H1 (cell line): ENCODE results near the gene CCSER2. TPM values are rescaled to one million over a fixed set of nuclear protein-coding genes. Genes with fewer than 3 reads are reported as not detected.

Source experiments
- CTCF ChIA-PET: fragments of 300-600 bp; sonication (Branson Sonifier 250); formaldehyde crosslinking; loops from one replicate; lab custom pipeline; 2021; ENCODE audit not compliant: partially characterized antibody; lab: Charles Lee
- POLR2A ChIA-PET: fragments of 300-600 bp; sonication (Branson Sonifier 250); formaldehyde crosslinking; loops from one replicate; lab custom pipeline; 2021; ENCODE audit warnings: inconsistent platforms; ENCODE audit not compliant: partially characterized antibody; lab: Charles Lee
- DNase-seq, 2 experiments: peaks; one replicate each; pipeline versions ENCODE4 v3.0.0 to v3.0.0-alpha.2; 2010 to 2022; ENCODE audit warnings: low spot score in 2 of 2, low read depth in 1 of 2, mixed read lengths in 1 of 2
- FAIRE-seq: peaks from 2 replicates; lab custom pipeline; 2011; peaks lifted over from hg19 to GRCh38; lab: Jason Lieb, UNC
- H2AFZ ChIP-seq: 2 replicates; pipeline ENCODE4 v1.8.1; 2012; ENCODE audit warnings: low read length, inconsistent platforms
- H2AK5ac ChIP-seq: 2 replicates; pipeline ENCODE4 v1.6.1; 2013; ENCODE audit warnings: low read depth, low read length
- H2BK120ac ChIP-seq: replicated peaks from 2 replicates; pipeline ENCODE3; 2013; ENCODE audit warnings: low read depth, low read length, inconsistent platforms
- H2BK12ac ChIP-seq: 2 replicates; pipeline ENCODE4 v1.6.1; 2013; ENCODE audit warnings: low read depth, low read length
- H2BK15ac ChIP-seq: 2 replicates; pipeline ENCODE4 v1.6.1; 2013; ENCODE audit warnings: low read length
- H2BK20ac ChIP-seq: 2 replicates; pipeline ENCODE4 v1.6.1; 2013; ENCODE audit warnings: low read length
- H2BK5ac ChIP-seq: 2 replicates; pipeline ENCODE4 v1.6.1; 2013; ENCODE audit warnings: low read depth, low read length
- H3K14ac ChIP-seq: 2 replicates; pipeline ENCODE4 v1.6.1; 2013; ENCODE audit warnings: inconsistent platforms; ENCODE audit not compliant: insufficient read length
- H3K18ac ChIP-seq: 2 replicates; pipeline ENCODE4 v1.6.1; 2013; ENCODE audit warnings: low read length; ENCODE audit errors: extremely low read depth
- H3K23ac ChIP-seq: 2 replicates; pipeline ENCODE4 v1.6.1; 2013; ENCODE audit warnings: inconsistent platforms; ENCODE audit not compliant: insufficient read length
- H3K23me2 ChIP-seq: 2 replicates; pipeline ENCODE4 v1.6.1; 2013; ENCODE audit warnings: low read depth, low read length
- H3K27ac ChIP-seq: 2 replicates; pipeline ENCODE4 v1.6.1; 2011; ENCODE audit warnings: low read depth, low read length, inconsistent platforms
- H3K27me3 ChIP-seq, 4 experiments: replicated peaks in 1 of 4; 1 replicate in 1 of 4; 2 replicates in 3 of 4; pipeline versions ENCODE4 v1.6.1 to v1.8.1; 2011 to 2013; ENCODE audit warnings: low read length in 3 of 4, mild to moderate bottlenecking in 3 of 4, inconsistent platforms in 2 of 4, mixed read lengths in 2 of 4, moderate library complexity in 1 of 4; ENCODE audit not compliant: control insufficient read depth in 3 of 4, insufficient read depth in 3 of 4; ENCODE audit errors: extremely low read depth in 1 of 4
- H3K36me3 ChIP-seq, 4 experiments: 2 replicates each; pipeline versions ENCODE4 v1.6.1 to v1.8.1; 2011 to 2013; ENCODE audit warnings: mild to moderate bottlenecking in 4 of 4, low read length in 3 of 4, moderate library complexity in 2 of 4, control low read depth in 1 of 4, inconsistent platforms in 1 of 4; ENCODE audit not compliant: insufficient read depth in 4 of 4, control insufficient read depth in 2 of 4
- H3K4ac ChIP-seq: replicated peaks from 2 replicates; pipeline ENCODE3; 2013; ENCODE audit warnings: low read length, low read depth, mixed read lengths, inconsistent platforms; ENCODE audit not compliant: insufficient read length
- H3K4me1 ChIP-seq, 4 experiments: replicated peaks in 1 of 4; 1 replicate in 1 of 4; 2 replicates in 3 of 4; pipeline versions ENCODE4 v1.6.1 to v1.8.1; 2011 to 2013; ENCODE audit warnings: low read length in 3 of 4, inconsistent platforms in 2 of 4, mixed read lengths in 1 of 4; ENCODE audit not compliant: insufficient read depth in 4 of 4, control insufficient read depth in 3 of 4
- H3K4me2 ChIP-seq, 2 experiments: 2 replicates each; pipeline versions ENCODE4 v1.6.1 to v1.8.1; 2011 to 2013; ENCODE audit warnings: low read depth in 2 of 2, low read length in 2 of 2, control low read depth in 1 of 2, inconsistent platforms in 1 of 2, mild to moderate bottlenecking in 1 of 2; ENCODE audit not compliant: insufficient read depth in 1 of 2
- H3K4me3 ChIP-seq, 4 experiments: fragments of 200-600, 300-600 bp in 1 of 4; sonication (generic), shearing (Covaris generic), sonication (Bioruptor Twin) in 1 of 4; 2 replicates each; pipeline versions ENCODE4 v1.5.1 to v1.8.1; 2011 to 2016; ENCODE audit warnings: low read length in 4 of 4, low read depth in 3 of 4, control low read depth in 2 of 4, inconsistent platforms in 2 of 4, mild to moderate bottlenecking in 2 of 4, mixed read lengths in 1 of 4, moderate library complexity in 1 of 4; ENCODE audit not compliant: insufficient read depth in 2 of 4; ENCODE audit errors: extremely low read depth in 1 of 4
- H3K56ac ChIP-seq: replicated peaks from 2 replicates; pipeline ENCODE3; 2013; ENCODE audit warnings: low read depth, mild to moderate bottlenecking, mixed read lengths, low read length, inconsistent platforms; ENCODE audit not compliant: insufficient read length
- H3K79me1 ChIP-seq: 2 replicates; pipeline ENCODE4 v1.6.1; 2013; ENCODE audit warnings: low read depth, low read length, control low read depth
- H3K79me2 ChIP-seq, 2 experiments: 2 replicates each; pipeline versions ENCODE4 v1.6.1 to v1.8.1; 2012 to 2013; ENCODE audit warnings: low read length in 2 of 2, mild to moderate bottlenecking in 2 of 2, inconsistent platforms in 1 of 2; ENCODE audit not compliant: insufficient read depth in 2 of 2, control insufficient read depth in 1 of 2
- H3K9ac ChIP-seq, 4 experiments: replicated peaks in 1 of 4; 1 replicate in 1 of 4; 2 replicates in 3 of 4; pipeline versions ENCODE4 v1.6.1 to v1.8.1; 2011 to 2013; ENCODE audit warnings: low read depth in 3 of 4, low read length in 3 of 4, control low read depth in 2 of 4, mild to moderate bottlenecking in 2 of 4, moderate library complexity in 2 of 4, inconsistent platforms in 1 of 4; ENCODE audit errors: extremely low read depth in 1 of 4
- H3K9me3 ChIP-seq, 2 experiments: 2 replicates each; pipeline versions ENCODE4 v1.6.1 to v1.8.1; 2012 to 2013; ENCODE audit warnings: mild to moderate bottlenecking in 2 of 2, moderate library complexity in 2 of 2, control low read depth in 1 of 2, inconsistent platforms in 1 of 2, low read depth in 1 of 2, low read length in 1 of 2, mixed read lengths in 1 of 2; ENCODE audit not compliant: insufficient read depth in 2 of 2
- H4K20me1 ChIP-seq, 2 experiments: replicated peaks in 1 of 2; 2 replicates each; pipeline versions ENCODE3 to v1.8.1; 2011 to 2013; ENCODE audit warnings: inconsistent platforms in 2 of 2, low read length in 2 of 2, mild to moderate bottlenecking in 1 of 2; ENCODE audit not compliant: insufficient read depth in 2 of 2, control insufficient read depth in 1 of 2
- H4K5ac ChIP-seq: 2 replicates; pipeline ENCODE4 v1.6.1; 2013; ENCODE audit warnings: low read length, low read depth, mixed read lengths, inconsistent platforms; ENCODE audit not compliant: insufficient read length
- H4K8ac ChIP-seq: 2 replicates; pipeline ENCODE4 v1.8.0; 2013; ENCODE audit warnings: mild to moderate bottlenecking, moderate library complexity, low read length, inconsistent platforms; ENCODE audit not compliant: insufficient read depth; ENCODE audit errors: extremely low read depth
- H4K91ac ChIP-seq: replicated peaks from 2 replicates; pipeline ENCODE3; 2013; ENCODE audit warnings: low read length, mixed read lengths, inconsistent platforms; ENCODE audit not compliant: insufficient read length
- BCL11A ChIP-seq, 2 experiments: IDR thresholded peaks; one replicate each; pipeline ENCODE4 v1.6.1; 2011; ENCODE audit warnings: low read depth in 2 of 2, low read length in 2 of 2, mild to moderate bottlenecking in 2 of 2
- CBX8 ChIP-seq: fragments of 300-800, 300-1000 bp; sonication (generic); IDR thresholded peaks from 2 replicates; pipeline ENCODE4 v1.7.1; 2016; ENCODE audit warnings: low read depth, low read length, borderline replicate concordance
- CTBP2 ChIP-seq: IDR thresholded peaks from 2 replicates; pipeline ENCODE4 v1.7.0; 2011; ENCODE audit warnings: borderline replicate concordance, mild to moderate bottlenecking, moderate library complexity, mixed read lengths, low read length; ENCODE audit not compliant: insufficient read depth, insufficient read length
- KDM5A ChIP-seq: fragments of 200-600 bp; IDR thresholded peaks from 2 replicates; pipeline ENCODE4 v1.7.1; 2012; ENCODE audit warnings: mild to moderate bottlenecking, low read length, inconsistent platforms, mixed read lengths
- POU5F1 ChIP-seq: IDR thresholded peaks from 2 replicates; pipeline ENCODE4 v1.6.1; 2011; ENCODE audit warnings: low read depth, mild to moderate bottlenecking, low read length, moderate library complexity
- RXRA ChIP-seq: IDR thresholded peaks from 2 replicates; pipeline ENCODE4 v1.6.1; 2011; ENCODE audit warnings: low read depth, mild to moderate bottlenecking, low read length, moderate library complexity; ENCODE audit not compliant: insufficient read depth
- SP2 ChIP-seq: IDR thresholded peaks from 2 replicates; pipeline ENCODE4 v1.6.1; 2012; ENCODE audit warnings: mild to moderate bottlenecking, low read length, inconsistent platforms
- YY1 ChIP-seq: IDR thresholded peaks from 2 replicates; pipeline ENCODE4 v1.6.1; 2011; ENCODE audit warnings: low read depth, mild to moderate bottlenecking, low read length
- ZNF274 ChIP-seq: IDR thresholded peaks from 2 replicates; pipeline ENCODE4 v1.7.0; 2012; ENCODE audit warnings: low read length, borderline replicate concordance; ENCODE audit errors: extremely low read depth
- WGBS, 2 experiments: shearing (Covaris generic) in 1 of 2; methylation state at CpG; one replicate each; pipeline versions ENCODE4 v1.1.6 to v1.1.7; 2013 to 2015; ENCODE audit warnings: low lambda C conversion rate in 2 of 2, mixed read lengths in 2 of 2, inconsistent platforms in 1 of 2, low coverage in 1 of 2, missing lambda C conversion rate in 1 of 2; ENCODE audit not compliant: insufficient replicate concordance in 2 of 2, insufficient coverage in 1 of 2, insufficient read length in 1 of 2; ENCODE audit errors: extremely low coverage in 1 of 2, missing lambda C conversion rate in 1 of 2; 5-methylcytosine and 5-hydroxymethylcytosine counted together
- polyA plus RNA-seq, 7 experiments: library from polyadenylated mRNA; depleted of rRNA in 3 of 7; stranded (reverse) in 5 of 7; unstranded in 2 of 7; fragments of >200 nt in 5 of 7; fragments of 200-250 nt in 2 of 7; gene quantifications; 1 replicate in 5 of 7; 2 replicates in 1 of 7; 4 replicates in 1 of 7; pipeline versions ENCODE4 v1.2.1 to v1.2.3, GENCODE V29; 2011 to 2013; ENCODE audit warnings: missing spikeins in 2 of 7, mixed read lengths in 2 of 7
- total RNA-seq: library from RNA; stranded (reverse); fragmentation: NEBNext Ultra II Directional; extraction: Animal tissue kit (Norgen Biotek cat#: 25700); gene quantifications from 2 replicates; pipeline ENCODE4 v1.2.1, GENCODE V29; 2021

Gene CCSER2
- total and polyA plus RNA-seq, 2 of the 8 experiments (the other 6 are each of a cell fraction or from before 2014, with no cell fraction given) = 6.9 to 30.5 TPM

GRCh38 chr10:84546609-84547008 is 218.2 kb downstream of the CCSER2 start:
- H3K23me2 ChIP-seq = no peaks in the 10 kb centered on the region
- no peak overlapping the region for H2BK20ac ChIP-seq
- no peak overlapping the region for H3K18ac ChIP-seq
- no peak overlapping the region for H4K5ac ChIP-seq
- no peak overlapping the region for H3K14ac ChIP-seq
- no peak overlapping the region for H2BK120ac ChIP-seq
- no peak overlapping the region for H4K8ac ChIP-seq
- H3K4me3 ChIP-seq = no peak overlapping the region
- H3K56ac ChIP-seq = no peak overlapping the region
- FAIRE-seq (no peak), DNase-seq (no peak)
- H3K9ac ChIP-seq = no peak overlapping the region
- no peaks in the 10 kb centered on the region; a peak in 1 of 7 replicates for H3K27me3 ChIP-seq
- H3K4me2 ChIP-seq = no peak overlapping the region
- H2BK15ac ChIP-seq = no peak overlapping the region
- no peak overlapping the region for H3K4ac ChIP-seq
- no peak overlapping the region for H2AK5ac ChIP-seq
- 88% methylated on average over 8 of the region's 8 CpGs; no CpG with 5 or more reads in 1 of the 2 experiments for WGBS, 2 experiments
- H3K79me2 ChIP-seq = no peaks in the 10 kb centered on the region
- no peaks in the 10 kb centered on the region for H3K79me1 ChIP-seq
- no peaks in the 10 kb centered on the region for H4K20me1 ChIP-seq
- H3K4me1 ChIP-seq = peaks cover 0 to 8% (median 3%) of the 10 kb centered on the region in 4 experiments; a peak in 5 of 7 replicates
- no peaks in the 10 kb centered on the region for H3K36me3 ChIP-seq
- H3K27ac ChIP-seq = no peak overlapping the region
- no peaks in the 10 kb centered on the region for H3K9me3 ChIP-seq
- ChIA-PET CTCF (interaction anchor here (0.8 to 26.4 kb wide), 6 partner anchors 9 to 328 kb away, joined by 3 to 558 read pairs (median 8); no protein-coding TSS in a partner anchor), POLR2A (no interaction called here)
- H2AFZ ChIP-seq = 0 out of 2 replicates have a peak overlapping the region, but pooled peaks have one; percentile 23
- no peak overlapping the region for H2BK5ac ChIP-seq
- H3K23ac ChIP-seq = no peak overlapping the region
- no peak overlapping the region for H2BK12ac ChIP-seq
- H4K91ac ChIP-seq = no peak overlapping the region
- TF ChIP-seq KDM5A = no peak
- TF ChIP-seq BCL11A (IDR thresholded peaks at IDR 0.05; ENCODE audit: low read depth in 2 of 2, low read length in 2 of 2) = no peak
- TF ChIP-seq POU5F1 = no peak
- TF ChIP-seq RXRA = no peak
- no peak for TF ChIP-seq YY1
- no peak for TF ChIP-seq CBX8
- TF ChIP-seq SP2 = no peak
- no peak for TF ChIP-seq ZNF274
- no peak for TF ChIP-seq CTBP2
